H1 (cell line): ENCODE results near the gene BRD1. TPM values are rescaled to one million over a fixed set of nuclear protein-coding genes. Genes with fewer than 3 reads are reported as not detected.

ENCODE experiments used
- CTCF ChIA-PET: fragments of 300-600 bp; sonication (Branson Sonifier 250); formaldehyde crosslinking; loops from one replicate; lab custom pipeline; 2021; ENCODE audit not compliant: partially characterized antibody; lab: Charles Lee
- POLR2A ChIA-PET: fragments of 300-600 bp; sonication (Branson Sonifier 250); formaldehyde crosslinking; loops from one replicate; lab custom pipeline; 2021; ENCODE audit warnings: inconsistent platforms; ENCODE audit not compliant: partially characterized antibody; lab: Charles Lee
- DNase-seq, 2 experiments: peaks; one replicate each; pipeline versions ENCODE4 v3.0.0 to v3.0.0-alpha.2; 2010 to 2022; ENCODE audit warnings: low spot score in 2 of 2, low read depth in 1 of 2, mixed read lengths in 1 of 2
- FAIRE-seq: peaks from 2 replicates; lab custom pipeline; 2011; peaks lifted over from hg19 to GRCh38; lab: Jason Lieb, UNC
- H2AFZ ChIP-seq: 2 replicates; pipeline ENCODE4 v1.8.1; 2012; ENCODE audit warnings: low read length, inconsistent platforms
- H2AK5ac ChIP-seq: 2 replicates; pipeline ENCODE4 v1.6.1; 2013; ENCODE audit warnings: low read depth, low read length
- H2BK120ac ChIP-seq: replicated peaks from 2 replicates; pipeline ENCODE3; 2013; ENCODE audit warnings: low read depth, low read length, inconsistent platforms
- H2BK12ac ChIP-seq: 2 replicates; pipeline ENCODE4 v1.6.1; 2013; ENCODE audit warnings: low read depth, low read length
- H2BK15ac ChIP-seq: 2 replicates; pipeline ENCODE4 v1.6.1; 2013; ENCODE audit warnings: low read length
- H2BK20ac ChIP-seq: 2 replicates; pipeline ENCODE4 v1.6.1; 2013; ENCODE audit warnings: low read length
- H2BK5ac ChIP-seq: 2 replicates; pipeline ENCODE4 v1.6.1; 2013; ENCODE audit warnings: low read depth, low read length
- H3K14ac ChIP-seq: 2 replicates; pipeline ENCODE4 v1.6.1; 2013; ENCODE audit warnings: inconsistent platforms; ENCODE audit not compliant: insufficient read length
- H3K18ac ChIP-seq: 2 replicates; pipeline ENCODE4 v1.6.1; 2013; ENCODE audit warnings: low read length; ENCODE audit errors: extremely low read depth
- H3K23ac ChIP-seq: 2 replicates; pipeline ENCODE4 v1.6.1; 2013; ENCODE audit warnings: inconsistent platforms; ENCODE audit not compliant: insufficient read length
- H3K23me2 ChIP-seq: 2 replicates; pipeline ENCODE4 v1.6.1; 2013; ENCODE audit warnings: low read depth, low read length
- H3K27ac ChIP-seq: 2 replicates; pipeline ENCODE4 v1.6.1; 2011; ENCODE audit warnings: low read depth, low read length, inconsistent platforms
- H3K27me3 ChIP-seq, 4 experiments: replicated peaks in 1 of 4; 1 replicate in 1 of 4; 2 replicates in 3 of 4; pipeline versions ENCODE4 v1.6.1 to v1.8.1; 2011 to 2013; ENCODE audit warnings: low read length in 3 of 4, mild to moderate bottlenecking in 3 of 4, inconsistent platforms in 2 of 4, mixed read lengths in 2 of 4, moderate library complexity in 1 of 4; ENCODE audit not compliant: control insufficient read depth in 3 of 4, insufficient read depth in 3 of 4; ENCODE audit errors: extremely low read depth in 1 of 4
- H3K36me3 ChIP-seq, 4 experiments: 2 replicates each; pipeline versions ENCODE4 v1.6.1 to v1.8.1; 2011 to 2013; ENCODE audit warnings: mild to moderate bottlenecking in 4 of 4, low read length in 3 of 4, moderate library complexity in 2 of 4, control low read depth in 1 of 4, inconsistent platforms in 1 of 4; ENCODE audit not compliant: insufficient read depth in 4 of 4, control insufficient read depth in 2 of 4
- H3K4ac ChIP-seq: replicated peaks from 2 replicates; pipeline ENCODE3; 2013; ENCODE audit warnings: low read length, low read depth, mixed read lengths, inconsistent platforms; ENCODE audit not compliant: insufficient read length
- H3K4me1 ChIP-seq, 4 experiments: replicated peaks in 1 of 4; 1 replicate in 1 of 4; 2 replicates in 3 of 4; pipeline versions ENCODE4 v1.6.1 to v1.8.1; 2011 to 2013; ENCODE audit warnings: low read length in 3 of 4, inconsistent platforms in 2 of 4, mixed read lengths in 1 of 4; ENCODE audit not compliant: insufficient read depth in 4 of 4, control insufficient read depth in 3 of 4
- H3K4me2 ChIP-seq, 2 experiments: 2 replicates each; pipeline versions ENCODE4 v1.6.1 to v1.8.1; 2011 to 2013; ENCODE audit warnings: low read depth in 2 of 2, low read length in 2 of 2, control low read depth in 1 of 2, inconsistent platforms in 1 of 2, mild to moderate bottlenecking in 1 of 2; ENCODE audit not compliant: insufficient read depth in 1 of 2
- H3K4me3 ChIP-seq, 4 experiments: fragments of 200-600, 300-600 bp in 1 of 4; sonication (generic), shearing (Covaris generic), sonication (Bioruptor Twin) in 1 of 4; 2 replicates each; pipeline versions ENCODE4 v1.5.1 to v1.8.1; 2011 to 2016; ENCODE audit warnings: low read length in 4 of 4, low read depth in 3 of 4, control low read depth in 2 of 4, inconsistent platforms in 2 of 4, mild to moderate bottlenecking in 2 of 4, mixed read lengths in 1 of 4, moderate library complexity in 1 of 4; ENCODE audit not compliant: insufficient read depth in 2 of 4; ENCODE audit errors: extremely low read depth in 1 of 4
- H3K56ac ChIP-seq: replicated peaks from 2 replicates; pipeline ENCODE3; 2013; ENCODE audit warnings: low read depth, mild to moderate bottlenecking, mixed read lengths, low read length, inconsistent platforms; ENCODE audit not compliant: insufficient read length
- H3K79me1 ChIP-seq: 2 replicates; pipeline ENCODE4 v1.6.1; 2013; ENCODE audit warnings: low read depth, low read length, control low read depth
- H3K79me2 ChIP-seq, 2 experiments: 2 replicates each; pipeline versions ENCODE4 v1.6.1 to v1.8.1; 2012 to 2013; ENCODE audit warnings: low read length in 2 of 2, mild to moderate bottlenecking in 2 of 2, inconsistent platforms in 1 of 2; ENCODE audit not compliant: insufficient read depth in 2 of 2, control insufficient read depth in 1 of 2
- H3K9ac ChIP-seq, 4 experiments: replicated peaks in 1 of 4; 1 replicate in 1 of 4; 2 replicates in 3 of 4; pipeline versions ENCODE4 v1.6.1 to v1.8.1; 2011 to 2013; ENCODE audit warnings: low read depth in 3 of 4, low read length in 3 of 4, control low read depth in 2 of 4, mild to moderate bottlenecking in 2 of 4, moderate library complexity in 2 of 4, inconsistent platforms in 1 of 4; ENCODE audit errors: extremely low read depth in 1 of 4
- H3K9me3 ChIP-seq, 2 experiments: 2 replicates each; pipeline versions ENCODE4 v1.6.1 to v1.8.1; 2012 to 2013; ENCODE audit warnings: mild to moderate bottlenecking in 2 of 2, moderate library complexity in 2 of 2, control low read depth in 1 of 2, inconsistent platforms in 1 of 2, low read depth in 1 of 2, low read length in 1 of 2, mixed read lengths in 1 of 2; ENCODE audit not compliant: insufficient read depth in 2 of 2
- H4K20me1 ChIP-seq, 2 experiments: replicated peaks in 1 of 2; 2 replicates each; pipeline versions ENCODE3 to v1.8.1; 2011 to 2013; ENCODE audit warnings: inconsistent platforms in 2 of 2, low read length in 2 of 2, mild to moderate bottlenecking in 1 of 2; ENCODE audit not compliant: insufficient read depth in 2 of 2, control insufficient read depth in 1 of 2
- H4K5ac ChIP-seq: 2 replicates; pipeline ENCODE4 v1.6.1; 2013; ENCODE audit warnings: low read length, low read depth, mixed read lengths, inconsistent platforms; ENCODE audit not compliant: insufficient read length
- H4K8ac ChIP-seq: 2 replicates; pipeline ENCODE4 v1.8.0; 2013; ENCODE audit warnings: mild to moderate bottlenecking, moderate library complexity, low read length, inconsistent platforms; ENCODE audit not compliant: insufficient read depth; ENCODE audit errors: extremely low read depth
- H4K91ac ChIP-seq: replicated peaks from 2 replicates; pipeline ENCODE3; 2013; ENCODE audit warnings: low read length, mixed read lengths, inconsistent platforms; ENCODE audit not compliant: insufficient read length
- EZH2 ChIP-seq: fragments of 200-600 bp; sonication (generic); IDR thresholded peaks from 2 replicates; pipeline ENCODE4 v1.7.1; 2012; ENCODE audit warnings: low read depth, mild to moderate bottlenecking, moderate library complexity, low read length, inconsistent platforms; ENCODE audit not compliant: severe bottlenecking
- TCF12 ChIP-seq: IDR thresholded peaks from 2 replicates; pipeline ENCODE4 v1.6.1; 2011; ENCODE audit warnings: low read depth, mild to moderate bottlenecking, low read length
- WGBS, 2 experiments: shearing (Covaris generic) in 1 of 2; methylation state at CpG; one replicate each; pipeline versions ENCODE4 v1.1.6 to v1.1.7; 2013 to 2015; ENCODE audit warnings: low lambda C conversion rate in 2 of 2, mixed read lengths in 2 of 2, inconsistent platforms in 1 of 2, low coverage in 1 of 2, missing lambda C conversion rate in 1 of 2; ENCODE audit not compliant: insufficient replicate concordance in 2 of 2, insufficient coverage in 1 of 2, insufficient read length in 1 of 2; ENCODE audit errors: extremely low coverage in 1 of 2, missing lambda C conversion rate in 1 of 2; 5-methylcytosine and 5-hydroxymethylcytosine counted together
- polyA plus RNA-seq, 7 experiments: library from polyadenylated mRNA; depleted of rRNA in 3 of 7; stranded (reverse) in 5 of 7; unstranded in 2 of 7; fragments of >200 nt in 5 of 7; fragments of 200-250 nt in 2 of 7; gene quantifications; 1 replicate in 5 of 7; 2 replicates in 1 of 7; 4 replicates in 1 of 7; pipeline versions ENCODE4 v1.2.1 to v1.2.3, GENCODE V29; 2011 to 2013; ENCODE audit warnings: missing spikeins in 2 of 7, mixed read lengths in 2 of 7
- total RNA-seq: library from RNA; stranded (reverse); fragmentation: NEBNext Ultra II Directional; extraction: Animal tissue kit (Norgen Biotek cat#: 25700); gene quantifications from 2 replicates; pipeline ENCODE4 v1.2.1, GENCODE V29; 2021

Gene BRD1
- total and polyA plus RNA-seq, 2 of the 8 experiments (the other 6 are each of a cell fraction or from before 2014, with no cell fraction given), result 6.8 to 34.0 TPM

DNA sequence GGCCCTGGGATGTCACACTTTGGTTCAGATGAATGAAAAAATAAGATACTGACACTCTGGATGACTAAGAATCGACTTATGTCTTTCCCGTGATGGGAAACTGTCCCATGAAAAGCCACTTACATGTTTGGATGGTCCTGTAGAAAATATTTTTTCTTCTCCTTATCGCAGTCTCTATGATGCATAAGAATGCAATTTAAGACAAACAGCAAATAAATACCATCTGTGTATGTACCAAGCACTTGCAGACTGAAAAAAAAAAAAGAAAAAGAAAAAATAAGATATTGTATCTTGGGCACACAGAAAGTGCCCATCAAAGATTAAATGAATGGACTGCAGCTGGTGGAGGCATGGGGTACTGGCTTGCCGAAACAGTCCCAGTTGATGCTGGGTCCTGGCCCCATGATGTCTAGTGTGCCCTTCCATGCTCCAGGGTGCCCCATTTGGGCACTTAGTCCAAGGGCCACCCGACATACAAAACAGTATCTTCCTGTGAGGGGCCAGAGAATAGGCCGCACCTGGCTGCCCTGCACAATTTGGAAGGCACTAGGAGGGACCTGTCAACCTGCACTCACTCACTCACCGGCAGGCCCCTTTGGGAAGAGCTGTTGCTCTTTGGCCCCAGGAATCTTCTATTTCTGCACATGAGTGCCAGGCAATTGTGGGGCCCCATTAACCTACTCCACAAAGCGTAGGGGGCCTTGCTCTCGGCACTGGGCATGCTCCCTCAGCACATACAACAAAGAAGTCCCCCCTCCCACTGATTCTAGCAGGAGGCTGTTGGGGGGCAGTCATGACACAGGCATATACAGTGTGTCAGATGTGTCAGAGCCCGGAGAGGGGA, 23.5 kb upstream of the BRD1 start:
- H3K79me2 ChIP-seq, result peaks cover 6 to 20% of the 10 kb centered on the region in 2 experiments; a peak in 2 of 4 replicates
- no peak overlapping the region for H3K56ac ChIP-seq
- no peak for DNase-seq
- H3K23me2 ChIP-seq, result peaks cover 22% of the 10 kb centered on the region
- peaks cover 0 to 16% (median 0%) of the 10 kb centered on the region in 4 experiments; a peak in 1 of 8 replicates for H3K36me3 ChIP-seq
- H4K5ac ChIP-seq, result no peak overlapping the region
- no peak overlapping the region for H3K9ac ChIP-seq
- H2AFZ ChIP-seq, result no peak overlapping the region
- 0 out of 2 replicates have a peak overlapping the region, but pooled peaks have one; percentile 27 for H2BK12ac ChIP-seq
- peak overlapping the region; percentile 75; the same call in 1 of the 2 replicates for H2AK5ac ChIP-seq
- H3K27me3 ChIP-seq, result peaks cover 46 to 63% (median 58%) of the 10 kb centered on the region in 4 experiments
- no peak overlapping the region for H2BK120ac ChIP-seq
- no peak overlapping the region for H3K14ac ChIP-seq
- CTCF ChIA-PET, result no interaction called here
- no peak overlapping the region for H2BK20ac ChIP-seq
- no peaks in the 10 kb centered on the region for H3K9me3 ChIP-seq
- no peak overlapping the region for H2BK5ac ChIP-seq
- H3K79me1 ChIP-seq, result peaks cover 11% of the 10 kb centered on the region
- no peak overlapping the region for H4K8ac ChIP-seq
- no peak overlapping the region for H3K4ac ChIP-seq
- no peak overlapping the region; a peak in 1 of 4 replicates for H3K4me2 ChIP-seq
- TF ChIP-seq EZH2, result peak; percentile 37
- TF ChIP-seq TCF12, result no peak
- 73% methylated on average over 10 of the region's 10 CpGs; no CpG with 5 or more reads in 1 of the 2 experiments for WGBS, 2 experiments
- H4K20me1 ChIP-seq, result peaks cover 11 to 20% of the 10 kb centered on the region in 2 experiments
- POLR2A ChIA-PET, result interaction anchor here (0.6 to 1.0 kb wide), 2 partner anchors 12 to 45 kb away, joined by 3 to 4 read pairs; no protein-coding TSS in a partner anchor
- no peak overlapping the region for H3K27ac ChIP-seq
- FAIRE-seq, result no peak
- H3K4me3 ChIP-seq, result no peak overlapping the region
- H3K4me1 ChIP-seq, result peaks cover 4 to 11% (median 6%) of the 10 kb centered on the region in 4 experiments; a peak in 6 of 7 replicates
- no peak overlapping the region for H3K23ac ChIP-seq
- no peak overlapping the region for H4K91ac ChIP-seq
- no peak overlapping the region for H2BK15ac ChIP-seq
- no peak overlapping the region for H3K18ac ChIP-seq
